HG03354 (cell line): Measurements from ENCODE around the gene SLC35G3.
"Not testable (repeated sequence)": the region's sequence is repeated elsewhere in the genome, so short reads cannot be mapped to it uniquely, and the experiment has no call there.

ENCODE experiments used
- ATAC-seq: cut with Tn5 transposase; IDR thresholded peaks from one replicate; pipeline ENCODE4 v1.9.1; 2021; ENCODE audit warnings: mild to moderate bottlenecking; ENCODE audit not compliant: unreplicated experiment, poor library complexity, severe bottlenecking

SLC35G3 gene

DNA sequence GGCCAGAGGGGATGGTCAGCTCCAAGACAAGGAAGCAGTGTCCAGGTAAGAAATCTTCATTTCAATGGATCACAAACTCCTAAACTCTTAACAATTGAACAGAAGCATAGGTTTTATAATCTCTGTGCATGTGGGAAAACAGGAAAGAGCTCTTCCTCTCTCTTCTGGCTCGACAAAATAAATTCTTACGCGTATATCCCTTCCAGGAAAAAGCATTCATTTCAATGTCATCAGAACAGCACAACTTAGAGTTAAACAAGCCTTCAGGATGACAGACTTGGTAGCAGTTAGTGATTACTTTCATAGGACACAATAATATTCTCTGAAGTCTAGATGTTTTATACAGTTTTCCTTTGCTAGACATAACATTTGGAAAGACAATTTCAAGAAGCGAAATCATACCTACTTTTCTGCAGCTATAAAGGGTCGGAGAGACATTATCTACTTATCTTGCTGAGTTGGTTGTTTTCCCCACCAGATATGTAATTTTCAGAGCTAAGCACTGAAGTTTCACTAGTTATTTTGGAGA, 19.3 kb upstream of the SLC35G3 start:
- no peak for ATAC-seq

DNA sequence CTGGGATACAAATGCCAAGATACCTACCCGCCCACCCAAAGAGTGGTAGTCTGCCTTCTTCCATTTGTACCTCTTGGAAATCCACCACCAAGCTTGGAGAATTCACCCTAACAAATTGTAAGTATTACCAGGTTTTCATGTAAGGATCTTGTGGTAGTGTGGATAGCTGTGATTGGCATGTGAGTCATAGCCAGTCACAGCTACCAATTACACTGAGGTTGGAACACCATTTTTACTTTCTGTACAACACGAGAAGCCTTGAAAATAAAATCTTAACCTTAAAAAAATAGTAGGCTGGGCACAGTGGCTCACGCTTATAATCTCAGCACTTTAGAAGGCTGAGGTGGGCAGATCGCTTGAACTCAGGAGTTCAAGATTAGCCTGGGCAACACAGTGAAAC, 18.5 kb upstream of the SLC35G3 start:
- no peak for ATAC-seq

DNA sequence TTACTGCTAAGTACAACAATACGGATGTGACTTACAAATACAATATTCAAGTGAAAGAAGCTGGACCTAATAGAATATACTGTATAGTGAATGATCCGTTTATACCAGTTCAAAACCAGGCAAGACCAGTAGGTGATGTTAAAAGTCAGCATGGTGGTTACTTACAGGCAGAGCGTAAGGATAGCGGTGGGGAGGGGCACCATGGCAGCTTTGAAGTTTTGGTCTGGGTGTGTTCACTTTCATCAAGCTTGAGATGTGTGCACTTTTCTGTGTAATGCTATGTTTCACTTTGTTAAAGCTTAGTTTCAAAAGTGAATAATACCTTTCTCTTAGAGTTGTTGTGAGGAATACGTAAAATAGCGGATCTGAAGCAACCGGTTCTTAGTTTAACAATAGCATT, 16.5 kb upstream of the SLC35G3 start:
- no peak for ATAC-seq

DNA sequence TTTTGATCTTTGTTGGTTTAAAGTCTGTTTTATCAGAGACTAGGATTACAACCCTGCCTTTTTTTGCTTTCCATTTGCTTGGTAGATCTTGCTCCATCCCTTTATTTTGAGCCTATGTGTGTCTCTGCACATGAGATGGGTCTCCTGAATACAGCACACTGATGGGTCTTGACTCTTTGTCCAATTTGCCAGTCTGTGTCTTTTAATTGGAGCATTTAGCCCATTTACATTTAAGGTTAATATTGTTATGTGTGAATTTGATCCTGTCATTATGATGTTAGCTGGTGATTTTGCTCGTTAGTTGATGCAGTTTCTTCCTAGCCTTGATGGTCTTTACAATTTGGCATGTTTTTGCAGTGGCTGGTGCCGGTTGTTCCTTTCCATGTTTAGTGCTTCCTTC, 8.4 kb upstream of the SLC35G3 start:
- not testable (repeated sequence) for ATAC-seq

DNA sequence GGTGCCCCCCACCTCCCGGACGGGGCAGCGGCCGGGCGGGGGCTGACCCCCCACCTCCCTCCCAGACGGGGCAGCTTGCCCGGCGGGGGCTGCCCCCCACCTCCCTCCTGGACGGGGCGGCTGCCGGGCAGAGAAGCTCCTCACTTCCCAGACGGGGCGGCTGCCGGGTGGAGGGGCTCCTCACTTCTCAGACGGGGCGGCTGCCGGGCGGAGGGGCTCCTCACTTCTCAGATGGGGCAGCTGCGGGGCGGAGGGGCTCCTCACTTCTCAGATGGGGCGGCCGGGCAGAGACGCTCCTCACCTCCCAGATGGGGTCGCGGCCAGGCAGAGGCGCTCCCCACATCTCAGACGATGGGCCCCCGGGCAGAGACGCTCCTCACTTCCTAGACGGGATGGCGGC, 869 bp upstream of the SLC35G3 start:
- not testable (repeated sequence) for ATAC-seq

DNA sequence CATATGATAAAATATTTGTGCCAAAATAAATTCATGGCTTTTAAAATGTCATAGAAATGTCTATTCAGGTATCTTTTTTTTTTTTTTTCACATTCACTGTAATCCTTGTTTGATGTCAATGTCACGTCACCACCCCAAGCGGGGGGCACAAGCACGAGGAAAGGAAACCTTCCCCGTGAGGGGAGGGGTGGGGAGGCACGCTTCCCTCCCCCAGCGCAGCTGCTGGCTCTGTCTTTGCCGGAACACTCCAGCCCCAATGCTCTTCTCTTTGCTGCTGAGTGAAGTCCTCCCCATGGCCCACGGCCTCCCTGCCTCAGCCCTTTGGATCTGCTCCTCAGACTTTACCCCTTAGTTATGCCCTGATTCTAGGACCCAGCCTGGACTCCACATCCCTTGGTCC, 1.5 kb downstream of the SLC35G3 start:
- no peak for ATAC-seq

DNA sequence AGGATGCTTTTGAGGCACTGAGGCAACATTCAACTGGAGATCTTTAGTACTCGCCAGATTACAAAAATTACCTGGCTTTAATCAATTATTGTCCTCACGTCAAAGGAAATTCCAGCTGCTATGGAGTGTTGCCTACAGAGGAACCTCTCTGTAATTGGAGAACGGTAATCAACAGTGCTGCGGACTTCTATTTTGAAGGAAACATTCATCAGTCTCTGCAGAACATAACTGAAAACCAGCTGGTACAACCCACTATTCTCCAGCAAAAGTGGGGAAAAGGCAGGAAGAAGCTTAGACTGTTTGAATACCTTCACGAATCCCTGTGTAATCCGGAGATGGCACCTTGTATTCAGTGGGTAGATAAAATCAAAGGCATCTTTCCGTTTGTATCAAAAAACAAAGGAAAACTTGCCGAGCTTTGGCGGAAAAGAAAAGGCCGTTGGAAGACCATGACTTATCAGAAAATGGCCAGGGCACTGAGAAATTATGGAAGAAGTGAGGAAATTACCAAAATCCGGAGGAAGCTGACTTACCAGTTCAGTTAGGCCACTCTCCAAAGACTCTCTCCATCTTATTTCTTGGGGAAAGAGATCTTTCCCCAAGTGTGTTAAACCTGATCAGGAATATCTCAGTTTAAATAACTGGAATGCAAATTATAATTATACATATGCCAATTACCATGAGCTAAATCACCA, 3.0 kb downstream of the SLC35G3 start:
- ATAC-seq = no peak

DNA sequence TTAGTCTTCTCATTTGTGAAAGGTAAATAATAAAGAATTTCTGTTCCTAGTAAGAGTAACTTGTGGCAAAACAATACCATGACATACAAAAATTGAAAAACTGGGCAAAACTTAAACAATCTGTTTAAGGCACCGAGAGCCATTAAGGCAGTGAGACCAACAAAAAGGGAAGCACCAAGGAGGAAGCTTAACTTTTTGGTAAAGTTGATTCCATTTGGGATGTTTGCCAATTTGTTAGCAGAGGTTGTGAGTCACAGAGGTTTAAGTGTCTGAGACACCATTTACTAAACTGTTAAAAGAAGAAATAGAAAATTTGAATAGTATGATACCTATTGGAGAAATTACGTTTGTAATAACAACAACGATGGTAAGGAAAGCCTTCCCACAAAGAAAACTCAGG, 4.9 kb downstream of the SLC35G3 start:
- ATAC-seq = no peak

DNA sequence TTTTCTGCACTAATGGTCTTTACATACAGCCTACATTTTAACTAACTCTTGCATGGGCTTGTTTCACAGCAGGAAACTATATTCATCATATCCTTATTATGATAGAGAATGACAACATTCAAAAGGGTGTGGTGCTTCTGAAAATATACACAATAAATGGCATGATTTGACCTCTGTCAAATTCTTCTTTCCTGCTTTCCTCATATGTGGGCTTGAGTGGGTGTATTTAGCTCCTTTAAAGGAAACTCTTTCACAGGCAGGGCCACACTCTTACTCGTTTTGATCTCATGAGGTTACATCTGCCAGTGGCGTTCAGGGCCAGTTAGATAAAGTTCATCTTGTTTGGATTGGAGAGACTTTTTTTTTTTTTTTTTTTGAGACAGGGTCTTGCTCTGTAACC, 6.1 kb downstream of the SLC35G3 start:
- no peak for ATAC-seq

DNA sequence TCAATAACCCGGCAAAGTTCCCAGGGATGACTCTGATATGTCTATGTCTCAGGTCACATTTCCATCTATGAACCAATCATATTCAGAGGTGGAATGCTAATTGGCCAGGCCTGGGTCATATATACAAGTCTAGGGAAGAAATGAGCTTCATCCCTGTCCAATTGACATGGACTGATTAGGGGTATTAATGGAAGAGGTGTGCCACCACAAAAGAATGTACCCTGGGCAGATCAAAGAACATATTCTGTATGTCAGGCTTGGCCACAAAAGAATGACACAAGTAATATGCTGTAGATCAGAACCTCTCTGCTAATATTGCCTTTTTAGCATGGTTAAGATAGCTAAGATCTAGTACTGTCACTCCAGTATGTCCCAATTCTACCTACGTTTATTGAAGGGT, 6.7 kb downstream of the SLC35G3 start:
- ATAC-seq = no peak

DNA sequence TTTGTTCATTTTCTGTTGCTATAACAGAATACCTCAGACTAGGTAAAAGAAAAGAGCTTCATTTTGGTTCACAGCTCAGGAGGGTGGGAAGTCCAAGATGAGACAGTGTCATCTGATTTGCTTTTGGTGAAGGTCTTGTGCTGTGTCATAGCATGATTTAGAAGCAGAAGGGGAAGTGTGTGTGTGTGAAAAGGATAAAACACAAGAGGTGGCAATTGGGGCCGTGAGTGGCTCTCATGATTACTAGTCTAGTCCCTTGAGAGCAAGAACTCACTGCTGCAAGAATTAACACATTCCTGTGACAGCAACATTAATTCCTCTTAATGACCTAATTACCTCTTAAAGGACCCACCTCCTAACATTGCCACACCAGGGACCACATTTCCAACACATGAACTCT, 8.3 kb downstream of the SLC35G3 start:
- no peak for ATAC-seq

DNA sequence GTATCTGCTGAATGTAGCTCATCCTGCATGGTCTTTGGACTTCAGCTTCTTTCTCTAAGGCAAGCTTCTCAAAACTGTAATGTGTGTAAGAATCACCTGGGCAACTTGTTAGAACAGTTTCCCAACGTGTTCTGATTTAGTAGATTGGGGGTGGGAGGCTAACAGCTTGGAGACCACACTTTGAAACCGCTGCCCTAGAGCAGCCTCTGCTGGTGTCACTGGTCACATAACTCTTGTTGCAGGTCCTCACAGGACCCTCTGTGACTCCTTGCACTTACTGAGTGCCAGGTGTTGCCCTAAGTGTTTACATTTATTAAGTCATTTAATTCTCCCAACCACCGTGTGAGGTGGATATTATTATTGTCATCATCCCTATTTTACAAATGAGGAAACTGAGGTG, 9.9 kb downstream of the SLC35G3 start:
- ATAC-seq = no peak

DNA sequence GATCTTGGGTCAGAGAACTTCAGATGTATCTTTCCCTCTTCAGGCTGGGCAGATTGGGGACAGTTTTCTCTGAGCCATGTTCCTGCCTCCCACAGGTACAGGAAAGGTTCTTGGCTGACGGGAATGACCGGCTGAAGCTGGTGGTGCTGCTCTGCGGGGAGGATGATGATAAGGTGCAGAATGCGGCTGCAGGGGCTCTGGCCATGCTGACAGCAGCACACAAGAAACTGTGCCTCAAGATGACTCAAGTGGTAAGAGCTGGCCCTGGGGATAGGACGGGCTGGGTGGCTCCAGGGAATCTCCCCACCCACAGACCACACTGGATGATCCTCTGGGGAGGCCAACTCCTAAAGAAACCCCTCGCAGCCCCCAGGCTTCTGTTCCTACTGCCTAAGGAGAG, 10.9 kb downstream of the SLC35G3 start:
- no peak for ATAC-seq

DNA sequence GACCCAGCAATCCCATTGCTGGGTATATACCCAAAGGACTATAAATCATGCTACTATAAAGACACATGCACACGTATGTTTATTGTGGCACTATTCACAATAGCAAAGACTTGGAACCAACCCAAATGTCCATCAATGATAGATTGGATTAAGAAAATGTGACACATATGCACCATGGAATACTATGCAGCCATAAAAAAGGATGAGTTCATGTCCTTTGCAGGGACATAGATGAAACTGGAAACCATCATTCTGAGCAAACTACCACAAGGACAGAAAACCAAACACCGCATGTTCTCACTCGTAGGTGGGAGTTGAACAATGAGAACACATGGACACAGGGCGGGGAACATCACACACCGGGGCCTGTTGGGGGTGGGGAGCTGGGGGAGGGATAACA, 14.8 kb downstream of the SLC35G3 start:
- not testable (repeated sequence) for ATAC-seq

DNA sequence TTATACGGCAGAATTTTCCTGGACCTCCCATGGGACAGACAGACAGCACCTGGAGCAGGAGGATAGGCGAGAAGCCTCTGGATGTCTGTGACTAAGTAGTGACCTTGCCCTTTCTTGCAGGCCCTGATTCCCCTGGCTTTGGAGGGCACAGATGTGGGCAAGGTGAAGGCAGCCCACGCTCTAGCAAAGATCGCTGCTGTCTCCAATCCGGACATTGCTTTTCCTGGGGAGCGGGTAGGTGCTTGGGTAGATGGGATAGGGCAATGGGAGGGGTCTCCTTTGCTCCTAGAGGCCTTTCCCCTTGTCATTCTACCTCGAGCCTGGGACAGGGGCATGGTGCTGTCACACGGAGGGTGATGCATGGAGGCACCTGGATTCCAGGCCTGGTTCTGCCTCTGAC, 17.3 kb downstream of the SLC35G3 start:
- ATAC-seq = no peak

DNA sequence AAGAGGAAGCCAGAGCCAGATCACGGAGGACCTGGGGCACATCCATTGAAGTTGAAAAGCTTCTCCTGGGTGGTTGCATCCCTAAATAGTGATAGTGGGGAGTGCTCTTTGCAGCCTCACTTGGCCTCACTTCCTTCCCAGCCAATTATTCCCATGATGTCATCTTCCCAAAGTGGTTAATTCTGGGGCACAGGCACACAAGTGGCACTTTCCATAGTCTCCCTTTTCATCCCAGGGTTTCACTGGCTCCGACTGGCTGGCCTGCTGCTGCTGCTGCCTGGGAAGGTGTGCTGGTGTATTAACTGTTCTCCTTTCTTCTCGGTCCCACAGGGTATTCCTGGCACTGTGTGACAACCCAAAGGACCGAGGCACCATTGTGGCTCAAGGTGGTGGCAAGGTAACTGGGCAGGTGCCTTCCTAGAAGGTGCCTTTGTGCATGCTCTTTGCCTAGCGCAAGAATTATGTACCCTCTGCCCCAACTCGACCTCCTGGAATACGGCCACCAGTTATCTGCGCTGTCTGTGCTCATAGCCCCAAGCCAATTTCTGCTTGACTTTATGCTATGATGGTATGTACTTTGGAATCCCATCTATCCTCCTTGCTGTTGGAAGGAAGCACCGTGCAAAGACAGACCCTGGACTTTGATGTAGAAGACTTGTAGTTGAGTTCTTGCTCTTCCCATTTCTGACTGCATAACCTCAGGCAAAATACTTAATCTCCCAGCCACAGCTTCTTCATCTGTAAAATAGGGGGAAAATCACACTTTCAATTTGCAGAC, 18.4 kb downstream of the SLC35G3 start:
- no peak for ATAC-seq

DNA sequence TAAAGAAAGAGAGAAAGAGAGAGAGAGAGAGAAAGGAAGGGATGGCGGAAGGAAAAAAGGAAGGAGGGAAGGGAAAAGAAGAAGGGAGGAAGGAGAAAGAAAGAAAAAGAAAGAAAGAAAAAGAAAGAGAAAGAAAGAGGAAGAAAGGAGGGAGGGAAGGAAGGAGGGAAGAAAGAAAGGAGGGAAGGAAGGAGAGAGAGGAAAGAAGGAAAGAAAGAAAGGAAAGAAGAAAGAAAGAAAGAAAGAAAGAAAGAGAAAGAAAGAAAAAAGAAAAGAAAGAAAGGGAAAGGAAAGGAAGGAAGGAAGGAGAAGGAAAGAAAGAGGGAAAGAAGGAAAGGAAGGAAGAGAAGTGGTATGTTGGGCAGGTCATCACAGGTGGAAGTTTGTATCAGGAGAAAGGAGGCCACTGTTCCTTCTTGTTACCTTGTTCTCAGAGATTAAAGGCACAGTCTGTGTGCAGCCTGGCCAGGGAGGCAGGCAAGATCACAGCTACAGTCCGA, 19.3 kb downstream of the SLC35G3 start:
- ATAC-seq = no peak

DNA sequence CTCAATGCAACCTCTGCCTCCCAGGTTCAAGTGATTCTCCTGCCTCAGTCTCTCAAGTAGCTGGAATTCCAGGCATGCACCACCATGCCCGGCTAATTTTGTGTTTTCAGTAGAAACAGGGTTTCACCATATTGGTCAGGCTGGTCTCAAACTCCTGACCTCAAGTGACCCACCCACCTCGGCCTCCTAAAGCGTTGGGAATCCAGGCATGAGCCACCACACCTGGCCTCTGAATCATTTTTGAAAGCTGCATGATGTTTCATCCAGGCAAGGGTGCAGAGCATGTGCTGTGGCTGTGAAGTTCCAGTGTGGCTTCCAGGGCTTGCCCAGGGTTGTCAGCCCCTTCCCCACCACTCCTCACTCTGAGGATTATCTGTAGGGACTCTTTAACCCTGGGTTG, 21.9 kb downstream of the SLC35G3 start:
- not testable (repeated sequence) for ATAC-seq

DNA sequence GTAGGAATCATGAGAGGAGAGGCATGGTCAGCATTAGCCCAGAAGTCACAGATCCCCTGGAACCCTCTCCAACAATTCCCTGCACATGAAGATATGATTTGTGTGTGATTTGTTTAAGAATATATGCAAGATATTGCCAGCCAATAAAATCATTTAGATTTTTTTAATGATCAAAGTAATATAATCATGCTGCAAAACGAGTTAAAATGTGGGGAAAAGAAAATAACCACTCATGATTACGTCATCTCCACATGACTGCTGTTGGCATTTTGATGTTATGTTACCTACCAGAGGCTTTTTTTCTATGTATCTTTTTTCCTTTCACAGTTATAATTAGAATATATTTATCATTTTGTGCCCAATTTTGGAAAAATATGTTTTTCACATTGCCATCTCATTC, 22.4 kb downstream of the SLC35G3 start:
- ATAC-seq = no peak

DNA sequence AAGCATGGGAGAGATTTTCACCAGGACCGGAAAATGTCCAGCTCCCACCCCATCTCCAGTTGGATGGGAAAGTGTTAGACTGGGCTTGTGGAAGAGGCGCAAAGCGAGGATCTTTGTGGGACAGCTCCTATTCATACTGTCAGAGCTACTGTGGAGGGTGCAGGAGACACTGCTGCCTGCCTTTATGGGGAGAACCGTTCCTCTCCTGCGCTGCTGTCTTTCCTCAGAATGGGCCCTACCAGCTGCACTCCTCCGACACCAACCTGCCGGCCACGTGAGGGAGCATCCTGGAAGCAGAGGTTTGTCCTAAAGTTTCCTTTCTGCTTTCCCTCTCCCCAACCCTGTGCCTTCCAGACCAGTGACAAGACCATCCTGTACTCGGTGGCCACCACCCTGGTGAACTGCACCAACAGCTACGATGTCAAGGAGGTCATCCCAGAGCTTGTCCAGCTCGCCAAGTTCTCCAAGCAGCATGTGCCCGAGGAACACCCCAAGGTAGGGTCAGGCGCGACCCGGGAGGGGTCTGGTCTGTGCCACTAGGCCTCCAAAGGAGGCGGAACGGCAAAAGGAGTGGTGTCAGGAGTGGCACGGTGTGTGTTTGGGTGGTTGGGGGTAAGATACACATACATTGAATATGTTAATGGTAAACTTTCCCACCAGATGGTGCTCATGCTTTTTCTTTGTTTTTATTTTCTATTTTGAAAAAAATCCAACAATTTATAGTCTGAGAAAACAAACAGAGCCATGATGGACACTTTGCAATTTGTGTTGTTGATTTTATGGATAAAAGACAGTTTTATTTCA, 23.0 kb downstream of the SLC35G3 start:
- ATAC-seq = no peak
